ENCODE results near the gene GALNT2.

DNA sequence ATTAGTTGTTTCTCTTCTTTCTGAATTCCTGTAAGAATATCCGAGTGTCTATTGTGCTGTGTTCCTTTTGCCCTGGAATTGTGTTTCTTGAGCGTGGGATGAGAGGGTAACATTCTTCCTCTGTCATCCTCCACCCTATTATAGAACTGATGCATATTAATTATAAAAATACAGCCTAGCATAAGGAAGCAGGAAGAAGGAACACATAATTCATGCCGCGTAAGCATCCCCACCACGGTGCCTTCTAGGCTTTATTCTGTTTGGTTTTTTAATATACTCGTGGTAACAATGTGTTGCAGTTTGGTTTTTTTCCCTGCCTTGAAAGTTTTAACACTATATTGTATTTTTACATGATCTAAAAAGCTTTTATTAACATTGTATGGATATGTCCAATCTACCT, 65.7 kb downstream of the GALNT2 start:
- TF ChIP-seq, protein P1, sequence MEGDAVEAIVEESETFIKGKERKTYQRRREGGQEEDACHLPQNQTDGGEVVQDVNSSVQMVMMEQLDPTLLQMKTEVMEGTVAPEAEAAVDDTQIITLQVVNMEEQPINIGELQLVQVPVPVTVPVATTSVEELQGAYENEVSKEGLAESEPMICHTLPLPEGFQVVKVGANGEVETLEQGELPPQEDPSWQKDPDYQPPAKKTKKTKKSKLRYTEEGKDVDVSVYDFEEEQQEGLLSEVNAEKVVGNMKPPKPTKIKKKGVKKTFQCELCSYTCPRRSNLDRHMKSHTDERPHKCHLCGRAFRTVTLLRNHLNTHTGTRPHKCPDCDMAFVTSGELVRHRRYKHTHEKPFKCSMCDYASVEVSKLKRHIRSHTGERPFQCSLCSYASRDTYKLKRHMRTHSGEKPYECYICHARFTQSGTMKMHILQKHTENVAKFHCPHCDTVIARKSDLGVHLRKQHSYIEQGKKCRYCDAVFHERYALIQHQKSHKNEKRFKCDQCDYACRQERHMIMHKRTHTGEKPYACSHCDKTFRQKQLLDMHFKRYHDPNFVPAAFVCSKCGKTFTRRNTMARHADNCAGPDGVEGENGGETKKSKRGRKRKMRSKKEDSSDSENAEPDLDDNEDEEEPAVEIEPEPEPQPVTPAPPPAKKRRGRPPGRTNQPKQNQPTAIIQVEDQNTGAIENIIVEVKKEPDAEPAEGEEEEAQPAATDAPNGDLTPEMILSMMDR (IDR thresholded peaks at IDR 0.05), result no peak
- TF ChIP-seq POLR2A (IDR thresholded peaks at IDR 0.05), result no peak

Data from tibial nerve (tissue), 3 donors.